ENCODE measurements around the gene NAT8L.

Gene NAT8L

DNA sequence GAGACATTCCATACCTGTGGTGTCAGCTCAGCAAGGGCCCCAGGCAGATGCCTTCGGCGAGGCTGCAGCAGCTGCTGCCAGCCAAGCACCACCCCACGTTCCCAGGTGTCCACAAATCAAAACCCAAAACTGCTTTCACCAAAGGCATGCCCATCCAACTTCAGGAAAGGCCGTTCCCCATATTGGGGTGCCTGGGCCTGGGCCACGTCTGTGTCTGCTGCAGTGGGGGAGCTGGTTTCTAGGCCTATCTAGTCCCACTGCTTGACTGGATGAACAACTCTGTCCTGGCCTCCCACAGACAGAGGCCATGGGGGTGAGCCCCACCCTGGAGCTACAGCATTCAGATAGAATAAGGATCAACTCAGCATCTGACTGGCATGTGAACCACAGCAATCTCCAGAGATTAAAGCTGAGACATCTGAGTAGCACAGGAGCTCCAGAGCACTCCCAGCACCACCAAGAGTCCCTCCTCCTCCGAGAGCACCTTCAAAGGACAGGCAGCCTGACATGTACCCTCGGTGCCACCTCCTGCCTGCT is 37.0 kb downstream of the NAT8L start:
- DNase-seq = no peak

DNA sequence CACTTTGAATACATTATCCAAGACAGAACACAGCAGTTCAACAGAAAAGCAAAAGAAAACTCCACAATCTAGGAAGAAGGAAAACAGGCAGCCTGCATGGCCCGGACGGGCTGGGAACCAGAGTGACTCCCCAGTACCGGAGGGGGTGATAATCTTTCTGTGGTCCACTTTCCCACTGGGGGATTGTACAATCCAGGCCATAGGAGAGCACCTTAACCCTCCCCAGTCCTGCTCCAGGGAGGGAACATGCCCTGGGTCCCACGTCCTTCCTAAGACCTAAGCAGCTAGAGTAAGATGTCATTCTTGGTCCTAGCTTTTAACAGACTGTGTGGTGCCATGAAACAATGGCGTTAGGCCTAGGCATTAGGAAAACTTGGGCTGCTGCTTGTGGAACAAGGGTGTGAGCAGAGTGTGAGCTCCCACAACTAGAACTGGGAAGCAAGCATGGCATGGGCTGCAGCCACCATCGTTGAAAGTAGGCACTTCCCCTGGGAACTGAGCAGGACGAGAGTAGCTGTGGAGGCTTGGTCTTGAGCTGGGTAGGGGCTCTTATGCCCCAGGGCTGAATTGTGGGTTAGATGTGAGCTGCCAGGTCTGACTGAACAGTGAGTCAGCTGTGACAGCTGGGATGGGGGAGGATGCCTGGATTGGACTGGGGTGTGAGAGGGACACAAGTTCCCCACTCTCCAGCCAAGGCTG is 42.4 kb downstream of the NAT8L start:
- no peak for DNase-seq

DNA sequence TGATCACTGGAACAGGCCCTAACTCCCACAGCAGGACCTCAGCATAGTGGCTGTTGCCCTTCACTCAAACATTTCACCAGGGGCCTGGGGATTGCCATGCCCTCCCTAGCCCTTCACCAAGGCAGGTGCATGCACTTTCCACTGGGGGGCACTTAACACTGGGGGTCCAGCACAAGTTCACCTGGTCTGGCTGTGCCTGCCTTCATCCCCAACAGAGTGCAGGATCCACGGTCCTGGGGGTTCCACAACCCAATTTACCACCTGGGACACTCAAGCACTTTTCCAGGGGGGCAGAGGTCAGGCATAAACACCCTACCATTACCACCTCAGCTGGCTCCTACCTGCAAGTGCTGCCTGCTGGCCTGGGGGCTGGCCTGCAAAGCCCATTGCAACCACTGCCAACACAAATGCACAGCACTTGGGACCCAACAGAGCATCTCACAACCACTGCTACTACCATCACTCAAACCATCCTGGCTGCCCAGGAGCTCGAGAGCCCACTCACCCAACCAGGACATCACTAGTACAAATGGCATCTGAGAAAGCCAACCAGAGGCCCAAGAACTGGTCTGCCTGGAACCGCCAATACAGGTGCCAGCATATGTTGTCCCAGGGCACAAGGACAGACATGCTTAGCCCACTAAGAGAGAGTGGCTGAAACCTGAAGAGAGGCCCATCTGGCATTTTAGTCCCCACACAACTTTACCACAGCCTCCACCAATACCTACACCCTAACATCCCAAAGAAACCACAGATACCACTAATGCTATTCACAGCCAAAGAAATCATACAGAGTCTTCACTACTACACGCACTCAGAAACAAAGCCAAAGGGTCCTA is 43.1 kb downstream of the NAT8L start:
- DNase-seq = no peak

DNA sequence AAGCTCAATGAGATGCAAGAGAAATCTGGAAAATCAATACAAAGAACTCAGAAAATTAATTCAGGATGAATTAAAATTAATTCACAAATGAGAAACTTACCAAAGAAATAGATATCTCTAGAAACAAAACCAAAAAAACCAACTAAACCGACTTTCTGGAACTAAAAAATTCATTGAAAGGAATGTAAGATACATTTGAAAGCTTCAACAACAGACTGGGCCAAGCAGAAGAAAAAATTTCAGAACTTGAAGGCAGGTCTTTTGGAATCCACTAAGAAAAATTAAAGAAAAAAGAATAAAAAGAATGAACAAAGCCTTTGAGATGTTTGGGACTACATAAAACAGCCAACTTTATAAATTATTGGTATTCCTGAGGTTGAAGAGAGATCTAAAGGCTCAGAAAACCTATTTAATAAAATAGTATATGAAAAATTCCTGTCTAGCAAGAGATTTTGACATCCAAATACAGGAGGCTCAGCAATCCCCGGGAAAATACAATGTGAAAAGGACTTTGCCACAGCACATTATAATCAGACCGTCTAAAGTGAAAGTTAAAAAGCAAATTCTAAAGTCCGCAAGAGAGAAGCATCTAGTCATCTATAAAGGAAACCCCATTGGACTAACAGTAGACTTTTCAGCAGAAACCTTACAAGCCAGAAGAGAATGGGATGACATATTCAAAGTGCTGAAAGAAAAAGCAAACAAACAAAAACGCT is 44.2 kb downstream of the NAT8L start:
- no peak for DNase-seq

DNA sequence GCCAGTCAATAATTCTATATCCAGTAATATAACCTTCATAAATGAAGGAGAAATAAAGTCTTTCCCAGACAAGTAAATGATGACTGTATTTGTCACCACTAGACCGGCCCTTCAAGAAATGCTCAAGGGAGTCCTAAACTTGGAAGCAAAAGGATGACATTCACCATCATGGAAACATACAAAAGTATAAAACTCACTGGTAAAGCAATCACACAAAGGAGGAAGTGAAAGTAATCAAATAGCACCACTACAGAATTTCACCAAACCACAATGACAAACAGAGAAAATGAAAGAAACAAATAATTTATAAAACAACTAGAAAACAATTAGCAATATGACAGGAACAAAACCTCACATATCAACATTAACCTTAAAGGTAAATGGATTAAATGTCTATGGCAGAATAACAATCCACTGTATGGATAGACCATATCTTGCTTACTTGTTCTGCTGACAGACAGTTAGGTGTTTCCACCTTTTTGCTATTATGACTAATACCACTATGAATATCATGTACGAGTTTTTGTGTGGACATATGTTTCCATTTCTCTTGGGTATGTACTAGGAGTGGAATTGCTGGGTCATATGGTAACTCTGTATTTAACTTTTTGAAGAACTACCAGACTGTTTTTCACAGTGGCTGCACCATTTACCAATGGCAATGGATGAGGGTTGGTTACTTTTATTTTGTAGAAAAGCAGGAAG is 44.9 kb downstream of the NAT8L start:
- DNase-seq = no peak

DNA sequence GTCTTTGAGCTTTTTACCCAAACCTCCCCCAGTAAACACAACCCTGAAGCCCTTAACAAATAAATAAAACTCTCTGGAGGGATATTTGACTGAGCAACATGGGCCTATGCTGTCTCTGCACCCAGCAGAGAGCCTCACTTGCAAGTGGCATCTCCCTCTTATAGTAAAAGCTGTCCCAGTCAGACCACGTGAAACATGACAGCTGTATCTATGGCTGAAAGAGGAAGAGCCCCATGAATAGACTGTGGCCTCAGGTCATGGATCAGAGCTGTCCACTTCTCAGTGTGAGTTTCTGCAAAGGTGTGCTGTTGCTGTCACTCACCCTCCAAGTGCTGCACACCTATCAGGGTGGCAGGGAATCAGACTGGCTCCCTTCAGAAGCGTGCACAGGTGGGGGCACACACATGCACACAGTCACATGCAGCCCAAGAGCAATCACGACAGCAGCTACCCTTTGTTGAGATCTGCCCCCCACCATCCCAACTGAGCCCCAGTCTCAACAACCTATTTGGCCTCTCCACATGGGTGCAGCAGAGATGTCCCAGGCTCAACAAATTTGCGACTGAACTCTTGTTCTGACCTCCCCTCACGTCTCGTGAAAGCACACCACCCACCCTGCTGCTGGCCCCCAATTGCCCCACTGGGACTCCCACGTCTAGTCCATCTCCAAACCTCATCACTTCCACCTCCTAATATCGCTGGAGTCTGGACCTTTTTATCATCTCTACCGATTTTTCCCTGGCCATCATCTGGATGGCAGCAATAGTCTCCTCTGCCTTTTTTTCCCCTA is 45.6 kb downstream of the NAT8L start:
- DNase-seq = no peak

DNA sequence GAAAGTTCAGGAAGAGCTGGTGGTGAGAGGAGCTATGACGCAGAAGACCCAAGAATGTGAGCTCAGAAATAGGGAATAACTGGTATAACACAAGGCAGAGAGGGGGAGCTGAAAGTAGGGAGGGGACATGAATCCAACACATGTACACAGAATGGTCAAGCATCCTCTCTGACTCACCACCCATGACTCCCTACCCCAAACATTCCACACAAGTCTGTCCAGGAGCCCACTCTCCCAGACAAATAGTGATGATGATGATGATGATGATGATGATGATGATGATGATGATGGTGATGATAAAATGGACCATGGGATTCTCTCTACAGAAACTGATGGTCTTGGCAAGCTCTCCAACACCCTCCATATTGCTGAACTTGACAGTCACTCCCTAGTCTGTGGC is 46.4 kb downstream of the NAT8L start:
- DNase-seq = no peak

DNA sequence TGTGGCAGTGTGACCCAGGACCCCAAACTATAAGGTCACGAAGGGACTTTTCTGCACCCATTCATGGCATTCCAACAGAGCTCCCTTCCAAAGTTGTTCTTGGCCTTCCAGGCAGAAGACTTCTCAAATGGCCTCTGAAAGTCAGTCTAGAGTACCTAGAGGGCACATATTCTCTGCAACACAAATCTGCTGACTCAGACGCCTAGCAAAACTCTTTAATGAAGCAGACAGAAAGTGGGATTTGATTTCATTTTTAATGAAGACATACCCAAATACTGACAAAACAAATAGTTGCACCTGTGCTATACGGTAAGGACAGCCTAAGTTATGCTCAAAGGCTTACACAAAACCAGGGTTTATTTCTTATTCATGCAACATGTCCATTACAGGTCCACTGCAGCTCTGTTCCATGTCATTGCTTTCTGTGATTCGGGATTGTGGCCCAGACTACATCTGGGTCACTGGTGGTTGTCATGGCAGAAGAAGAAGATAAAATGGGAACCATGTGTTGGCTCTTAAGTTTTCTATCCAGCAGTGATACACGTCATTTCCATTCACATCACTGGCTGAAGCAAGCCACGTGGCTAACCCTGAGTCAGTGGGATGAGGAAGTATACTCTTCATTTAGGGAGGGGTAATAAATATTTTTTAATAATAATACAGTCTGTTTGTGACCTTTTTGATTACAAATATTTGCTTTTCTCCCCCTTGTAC is 57.7 kb downstream of the NAT8L start:
- no peak for DNase-seq
